Stimulated activated naive CD8-positive, alpha-beta T cell treated with anti-CD3 and anti-CD28 coated beads, Interleukin-15, Interleukin-2, amounts not matched to agents 100 ng/mL and 50 ng/mL, for 24 hours (primary cell): ENCODE measurements around the gene CDC40.
"Not testable (repeated sequence)": the region's sequence is repeated elsewhere in the genome, so short reads cannot be mapped to it uniquely, and the experiment has no call there.

Source experiments
- H3K27ac Mint-ChIP-seq: one replicate; pipeline ENCODE4 v1.8.0; 2021; ENCODE audit warnings: mild to moderate bottlenecking, mixed read lengths
- H3K27me3 Mint-ChIP-seq: one replicate; pipeline ENCODE4 v1.8.0; 2021; ENCODE audit warnings: mixed read lengths
- H3K36me3 Mint-ChIP-seq: one replicate; pipeline ENCODE4 v1.8.0; 2021; ENCODE audit warnings: low read depth, mixed read lengths
- H3K4me1 Mint-ChIP-seq: one replicate; pipeline ENCODE4 v1.8.0; 2021; ENCODE audit warnings: low read depth, mixed read lengths
- H3K4me3 Mint-ChIP-seq: one replicate; pipeline ENCODE4 v1.8.0; 2021; ENCODE audit warnings: mild to moderate bottlenecking, mixed read lengths
- H3K9me3 Mint-ChIP-seq: one replicate; pipeline ENCODE4 v1.8.0; 2021; ENCODE audit warnings: mixed read lengths

CDC40 gene

DNA sequence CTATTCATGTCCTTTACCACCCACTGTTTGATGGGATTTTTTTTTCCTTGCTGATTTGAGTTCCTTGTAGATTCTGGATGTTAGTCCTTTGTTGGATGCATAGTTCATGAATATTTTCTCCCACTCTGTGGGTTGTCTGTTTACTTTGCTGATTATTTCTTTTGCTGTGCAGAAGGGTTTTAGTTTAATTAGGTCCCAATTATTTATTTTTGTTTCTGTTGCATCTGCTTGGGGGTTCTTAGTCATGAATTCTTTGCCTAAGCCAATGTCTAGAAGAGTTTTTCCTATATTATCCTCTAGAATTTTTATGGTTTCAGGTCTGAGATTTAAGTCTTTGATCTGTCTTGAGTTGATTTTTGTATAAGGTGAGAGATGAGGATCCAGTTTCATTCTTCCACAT is 92.6 kb downstream of the CDC40 start:
- H3K36me3 Mint-ChIP-seq, H3K4me1 Mint-ChIP-seq, H3K4me3 Mint-ChIP-seq, H3K27me3 Mint-ChIP-seq, H3K9me3 Mint-ChIP-seq, H3K27ac Mint-ChIP-seq: not testable (repeated sequence)

DNA sequence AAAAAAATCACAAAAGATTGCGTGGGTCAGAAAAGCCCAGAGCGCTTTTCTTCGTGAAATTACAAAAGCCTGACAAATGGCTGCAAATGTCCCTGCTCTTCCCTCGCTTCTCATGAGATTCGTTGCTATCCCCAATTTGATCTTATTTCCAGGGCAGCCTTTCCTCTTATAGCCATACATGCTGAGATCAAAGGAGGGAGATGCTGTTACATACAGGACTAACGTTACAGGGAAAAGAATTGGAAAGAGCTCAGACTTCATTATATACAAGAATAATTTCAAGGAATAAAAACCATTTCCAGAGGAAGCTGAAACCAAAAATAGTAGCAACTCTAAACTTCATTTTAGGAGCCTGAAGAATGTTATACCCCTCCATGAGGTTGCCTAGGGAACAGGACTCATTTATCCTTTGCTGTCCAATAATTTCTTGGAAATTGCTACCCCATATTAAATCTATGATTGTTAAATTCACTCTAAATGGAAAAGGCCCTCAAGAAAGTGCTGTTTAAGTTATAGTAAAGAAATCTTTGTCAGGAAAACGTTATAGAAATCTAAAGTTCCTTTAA is 97.0 kb downstream of the CDC40 start:
- Mint-ChIP-seq H3K9me3 (peaks cover 3% of the 10 kb centered on the region), H3K4me1 (no peaks in the 10 kb centered on the region), H3K4me3 (no peak overlapping the region), H3K36me3 (no peaks in the 10 kb centered on the region), H3K27me3 (no peaks in the 10 kb centered on the region), H3K27ac (no peak overlapping the region)
